ENCODE results near the gene CUX1. TPM values are rescaled to one million over a fixed set of nuclear protein-coding genes. Genes with fewer than 3 reads are reported as not detected.

CUX1 gene
- polyA plus RNA-seq, 1 experiment, result 29.7 TPM

GRCh38 chr7:101898106-101898505 is 80.7 kb downstream of the CUX1 start:
- ChIA-PET CTCF (interaction anchor here (0.6 kb wide), 1 partner anchor 313 kb away, joined by 3 read pairs; no protein-coding TSS in a partner anchor), POLR2A (no interaction called here)
- Histone ChIP-seq H3K27ac (ENCODE audit: low read depth, low read length) (no peak overlapping the region), H3K27me3 (ENCODE audit: control insufficient read depth, insufficient read depth, low read length) (no peaks in the 10 kb centered on the region), H3K9me3 (ENCODE audit: control insufficient read depth, insufficient read depth, low read length) (no peaks in the 10 kb centered on the region), H3K4me3 (ENCODE audit: low read depth, low read length) (no peak overlapping the region)
- no peak for TF ChIP-seq CTCF (IDR thresholded peaks at IDR 0.05; ENCODE audit: low read depth, low read length)
- DNase-seq (ENCODE audit: low read depth, low spot score), result no peak

DNA sequence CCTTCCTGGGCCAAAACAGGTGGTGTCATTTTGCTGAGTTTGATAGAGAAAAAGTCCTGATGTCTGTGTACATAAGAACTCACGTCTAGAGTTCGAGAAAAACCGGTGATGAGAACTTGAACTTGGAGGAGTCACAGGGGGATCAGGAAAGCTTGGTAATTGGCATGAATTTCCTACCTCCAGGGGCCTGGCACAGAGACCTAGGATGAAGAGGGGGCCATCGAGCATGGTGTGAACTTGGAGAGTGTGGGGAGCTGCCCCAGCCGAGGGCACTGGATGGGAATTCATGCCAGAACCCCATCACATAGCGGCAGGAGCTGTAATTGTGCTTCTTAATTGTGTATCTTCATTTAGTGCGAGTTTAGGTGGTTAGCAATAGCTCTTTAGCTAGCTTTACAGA is 82.2 kb downstream of the CUX1 start:
- H3K4me3 ChIP-seq (ENCODE audit: low read depth, low read length), result peak overlapping the region; percentile 45; the same call in 1 of the 2 replicates
- no peaks in the 10 kb centered on the region for H3K9me3 ChIP-seq (ENCODE audit: control insufficient read depth, insufficient read depth, low read length)
- no peaks in the 10 kb centered on the region for H3K27me3 ChIP-seq (ENCODE audit: control insufficient read depth, insufficient read depth, low read length)
- ChIA-PET CTCF (no interaction called here), POLR2A (interaction anchor here (1.1 kb wide), 1 partner anchor 16 kb away, joined by 3 read pairs; no protein-coding TSS in a partner anchor)
- TF ChIP-seq CTCF (IDR thresholded peaks at IDR 0.05; ENCODE audit: low read depth, low read length), result no peak
- no peak for DNase-seq (ENCODE audit: low read depth, low spot score)
- no peak overlapping the region for H3K27ac ChIP-seq (ENCODE audit: low read depth, low read length)

- no peak for DNase-seq (ENCODE audit: low read depth, low spot score)
- POLR2A ChIA-PET, result interaction anchor here (0.8 to 1.1 kb wide), 2 partner anchors 17 to 43 kb away, joined by 3 read pairs; no protein-coding TSS in a partner anchor
- no peak for TF ChIP-seq CTCF (IDR thresholded peaks at IDR 0.05; ENCODE audit: low read depth, low read length)
- CTCF ChIA-PET, result interaction anchor here (0.6 to 0.7 kb wide), 3 partner anchors 12 to 229 kb away, joined by 3 to 4 read pairs (median 3); no protein-coding TSS in a partner anchor
- Histone ChIP-seq H3K4me3 (ENCODE audit: low read depth, low read length) (peak overlapping the region; percentile 45), H3K27me3 (ENCODE audit: control insufficient read depth, insufficient read depth, low read length) (no peaks in the 10 kb centered on the region), H3K27ac (ENCODE audit: low read depth, low read length) (no peak overlapping the region), H3K9me3 (ENCODE audit: control insufficient read depth, insufficient read depth, low read length) (no peaks in the 10 kb centered on the region)
Measured at GRCh38 chr7:101900103-101900502, 82.7 kb downstream of the CUX1 start.

GRCh38 chr7:101901661-101902491 is 84.5 kb downstream of the CUX1 start:
- Histone ChIP-seq H3K27ac (ENCODE audit: low read depth, low read length) (no peak overlapping the region), H3K9me3 (ENCODE audit: control insufficient read depth, insufficient read depth, low read length) (no peaks in the 10 kb centered on the region), H3K4me3 (ENCODE audit: low read depth, low read length) (no peak overlapping the region), H3K27me3 (ENCODE audit: control insufficient read depth, insufficient read depth, low read length) (no peaks in the 10 kb centered on the region)
- DNase-seq (ENCODE audit: low read depth, low spot score), result no peak
- CTCF ChIA-PET, result no interaction called here
- no peak for TF ChIP-seq CTCF (IDR thresholded peaks at IDR 0.05; ENCODE audit: low read depth, low read length)
- POLR2A ChIA-PET, result interaction anchor here (1.3 kb wide), 1 partner anchor 19 kb away, joined by 3 read pairs; no protein-coding TSS in a partner anchor

Measured in AG04450 (cell line).